HG03558 (cell line): Measurements from ENCODE around the gene SSX2.
"Not testable (repeated sequence)": the region's sequence is repeated elsewhere in the genome, so short reads cannot be mapped to it uniquely, and the experiment has no call there.

Experiments used
- ATAC-seq: cut with Tn5 transposase; IDR thresholded peaks from one replicate; pipeline ENCODE4 v1.9.1; 2021; ENCODE audit warnings: moderate number of reproducible peaks; ENCODE audit not compliant: unreplicated experiment; ENCODE audit errors: extremely low read depth

SSX2 gene, protein sequence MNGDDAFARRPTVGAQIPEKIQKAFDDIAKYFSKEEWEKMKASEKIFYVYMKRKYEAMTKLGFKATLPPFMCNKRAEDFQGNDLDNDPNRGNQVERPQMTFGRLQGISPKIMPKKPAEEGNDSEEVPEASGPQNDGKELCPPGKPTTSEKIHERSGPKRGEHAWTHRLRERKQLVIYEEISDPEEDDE

DNA sequence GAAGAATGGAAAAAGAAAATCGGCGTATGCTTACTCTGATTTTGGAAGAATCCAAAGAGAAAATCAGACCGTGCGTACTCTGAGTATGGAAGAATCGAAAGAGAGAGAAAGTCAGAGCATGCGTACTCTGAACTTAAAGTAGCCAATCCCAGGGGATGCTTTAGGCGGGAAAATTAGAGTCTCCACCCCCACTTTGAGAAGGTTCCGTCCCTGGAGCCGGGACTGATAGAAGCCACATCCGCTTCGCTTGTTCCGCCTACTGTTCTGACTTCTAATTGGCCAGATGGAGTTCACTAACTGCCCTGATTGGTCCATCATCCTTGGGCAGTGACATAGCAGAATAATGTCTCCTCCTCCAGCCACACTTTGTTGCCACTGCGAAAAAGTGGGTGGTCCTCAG, at the start of gene SSX2:
Gene SSX2, minus strand, starts transcription at position 101 of the 400 bp plus-strand sequence. CDS start 1,429 bp downstream, outside the sequence.
- ATAC-seq: not testable (repeated sequence)

DNA sequence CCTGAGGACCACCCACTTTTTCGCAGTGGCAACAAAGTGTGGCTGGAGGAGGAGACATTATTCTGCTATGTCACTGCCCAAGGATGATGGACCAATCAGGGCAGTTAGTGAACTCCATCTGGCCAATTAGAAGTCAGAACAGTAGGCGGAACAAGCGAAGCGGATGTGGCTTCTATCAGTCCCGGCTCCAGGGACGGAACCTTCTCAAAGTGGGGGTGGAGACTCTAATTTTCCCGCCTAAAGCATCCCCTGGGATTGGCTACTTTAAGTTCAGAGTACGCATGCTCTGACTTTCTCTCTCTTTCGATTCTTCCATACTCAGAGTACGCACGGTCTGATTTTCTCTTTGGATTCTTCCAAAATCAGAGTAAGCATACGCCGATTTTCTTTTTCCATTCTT, 44.0 kb upstream of the SSX2 start, which contains the start of gene SSX2B:
Gene SSX2B, plus strand, starts transcription at position 301 of the 400 bp plus-strand sequence. CDS start 1,429 bp downstream, outside the sequence.
- not testable (repeated sequence) for ATAC-seq

DNA sequence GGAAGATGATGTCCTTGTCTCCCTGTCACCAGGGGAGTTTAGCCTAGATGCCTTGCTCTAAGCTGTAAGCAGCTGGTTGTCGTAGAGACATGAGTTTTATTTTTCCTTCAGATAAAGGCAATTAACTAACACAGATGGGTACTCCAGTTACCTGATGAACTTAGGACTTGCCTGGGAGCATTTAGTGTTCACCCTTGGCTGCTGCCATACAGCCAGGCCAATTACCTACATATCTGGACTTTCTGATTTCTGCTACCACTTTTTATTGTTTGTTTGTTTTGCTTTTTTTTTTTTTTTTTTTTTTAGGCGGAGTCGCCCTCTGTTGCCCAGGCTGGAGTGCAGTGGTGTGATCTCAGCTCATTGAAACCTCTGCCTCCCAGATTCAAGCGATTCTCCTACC, 14.9 kb downstream of the SSX2 start:
- not testable (repeated sequence) for ATAC-seq

DNA sequence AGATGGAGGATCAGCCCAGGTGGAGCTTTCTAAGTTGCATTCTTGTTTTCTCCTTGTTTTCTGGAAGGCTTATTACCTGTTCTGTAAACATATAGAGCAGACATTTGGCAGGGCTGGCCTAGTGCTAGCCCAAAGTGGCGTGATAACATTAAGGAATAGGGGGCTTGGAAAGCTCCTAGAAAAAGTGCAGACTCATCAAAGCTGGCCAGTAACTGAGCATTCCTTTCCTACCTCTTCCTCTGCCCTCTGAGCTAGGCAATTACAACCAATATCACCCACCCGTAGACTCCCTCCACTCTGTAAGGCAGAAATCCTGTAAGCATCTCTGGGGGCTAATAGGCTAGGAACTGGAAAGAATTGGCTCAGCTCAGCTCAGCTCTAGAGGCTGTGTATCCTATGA, 44.8 kb downstream of the SSX2 start:
- ATAC-seq: not testable (repeated sequence)

DNA sequence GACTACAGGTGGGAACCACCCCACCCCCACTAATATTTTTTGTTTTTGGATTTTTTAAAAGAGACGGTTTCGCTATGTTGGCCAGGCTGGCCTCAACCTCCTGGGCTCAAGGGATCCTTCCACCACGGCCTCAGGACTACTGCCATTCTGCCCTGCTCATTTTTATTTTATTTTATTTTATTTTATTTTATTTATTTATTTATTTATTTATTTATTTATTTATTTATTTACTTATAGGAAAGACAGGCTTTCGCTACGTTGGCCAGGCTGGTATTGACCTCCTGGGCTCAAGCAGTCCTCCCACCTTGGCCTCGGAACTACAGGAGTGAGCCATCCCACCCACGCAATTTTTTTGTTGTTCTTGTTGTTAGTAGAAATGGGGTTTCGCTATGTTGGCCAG, 51.5 kb downstream of the SSX2 start:
- ATAC-seq: not testable (repeated sequence)

DNA sequence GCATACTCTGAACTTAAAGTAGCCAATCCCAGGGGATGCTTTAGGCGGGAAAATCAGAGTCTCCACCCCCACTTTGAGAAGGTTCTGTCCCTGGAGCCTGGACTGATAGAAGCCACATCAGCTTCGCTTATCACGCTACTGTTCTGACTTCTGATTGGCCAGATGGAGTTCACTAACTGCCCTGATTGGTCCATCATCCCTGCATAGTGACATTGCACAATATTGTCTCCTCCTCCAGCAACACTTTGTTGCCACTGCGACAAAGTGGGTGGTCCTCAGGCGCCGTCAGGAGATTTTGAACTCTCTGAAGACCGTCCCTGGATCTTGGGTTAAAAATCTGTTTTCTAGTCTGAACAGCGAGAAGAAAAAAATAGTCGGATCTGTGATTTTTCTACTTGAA, 52.2 kb downstream of the SSX2 start, which contains the start of gene SSX7:
Gene SSX7, minus strand, starts transcription at position 101 of the 400 bp plus-strand sequence. CDS start 1,428 bp downstream, outside the sequence.
- ATAC-seq: not testable (repeated sequence)

DNA sequence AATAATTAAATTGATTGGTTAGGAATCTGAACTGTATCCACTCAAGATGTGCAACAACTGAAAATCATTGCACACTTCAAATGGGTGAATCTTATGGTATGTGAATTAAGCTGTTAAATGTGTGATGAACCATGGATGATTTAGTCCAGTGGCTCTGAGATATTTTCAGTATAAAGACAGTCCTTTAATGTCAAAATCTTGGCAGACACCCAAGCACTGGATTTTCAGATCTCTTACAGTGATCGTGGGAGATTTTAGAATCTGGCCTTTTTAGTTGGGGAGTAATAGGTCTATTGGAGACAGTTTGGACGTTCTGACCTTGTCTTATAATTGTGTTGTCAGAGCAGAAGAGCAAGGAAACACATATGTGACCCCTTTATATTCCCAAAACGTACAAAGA, 56.3 kb downstream of the SSX2 start:
- ATAC-seq: not testable (repeated sequence)

DNA sequence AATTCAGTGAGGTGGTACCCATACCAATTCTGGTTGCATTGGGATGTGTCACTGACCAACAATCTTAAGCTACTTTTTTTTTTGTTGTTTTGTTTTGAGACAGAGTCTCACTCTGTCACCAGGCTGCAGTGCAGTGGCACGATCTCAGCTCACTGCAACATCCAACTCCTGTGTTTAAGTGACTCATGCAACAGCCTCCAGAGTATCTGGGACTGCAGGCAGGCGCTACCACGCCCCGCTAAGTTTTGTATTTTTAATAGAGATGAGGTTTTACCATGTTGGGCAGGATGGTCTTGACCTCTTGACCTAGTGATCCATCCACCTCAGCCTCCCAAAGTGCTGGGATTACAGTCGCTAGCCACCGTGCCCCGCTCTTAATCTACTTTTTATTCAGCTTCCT, 58.0 kb downstream of the SSX2 start:
- ATAC-seq: not testable (repeated sequence)
